ENCODE results near the gene NTNG1.

- TF ChIP-seq REST (IDR thresholded peaks at IDR 0.05; ENCODE audit: insufficient read depth in 1 of 2, low read depth in 2 of 2, low read length in 2 of 2) (no peak), POLR2AphosphoS5 (IDR thresholded peaks at IDR 0.05; ENCODE audit: low read depth, low read length) (no peak), TAF1 (IDR thresholded peaks at IDR 0.05; ENCODE audit: borderline replicate concordance, insufficient read depth, low read length) (no peak), SIN3A (IDR thresholded peaks at IDR 0.05; ENCODE audit: borderline replicate concordance, insufficient read depth, low read length) (no peak)
Measured at GRCh38 chr1:107139833-107140702, 771 bp upstream of the NTNG1 start.
